Panc1 (cell line): ENCODE data around the gene CSH2. TPM values are rescaled to one million over a fixed set of nuclear protein-coding genes. Genes with fewer than 3 reads are reported as not detected.
"Not testable (repeated sequence)": the region's sequence is repeated elsewhere in the genome, so short reads cannot be mapped to it uniquely, and the experiment has no call there.

Experiments
- ATAC-seq: fragments of 200-7000 bp; cut with Tn5 transposase; 2 replicates; pipeline ENCODE4 v1.9.1; 2020; ENCODE audit warnings: mild to moderate bottlenecking, moderate library complexity
- BruUV-seq: library from RNA; stranded (reverse); fragments of 400-500 nt; replicated peaks from 2 replicates; lab custom pipeline; 2021; lab: Mats Ljungman, UMichigan
- CTCF ChIA-PET: fragments of 300-600 bp; sonication (Branson Sonifier 250); formaldehyde crosslinking; loops from one replicate; lab custom pipeline; 2022; ENCODE audit warnings: antibody characterized with exemption; lab: Charles Lee
- POLR2A ChIA-PET: fragments of 300-600 bp; sonication (Branson Sonifier 250); formaldehyde crosslinking; loops from one replicate; lab custom pipeline; 2022; ENCODE audit warnings: antibody characterized with exemption; lab: Charles Lee
- DNase-seq: peaks from one replicate; pipeline ENCODE4 v3.0.0-alpha.2; 2010; ENCODE audit warnings: low read depth, low spot score
- H3K27ac ChIP-seq: 2 replicates; pipeline ENCODE4 v1.5.1; 2011; ENCODE audit warnings: mild to moderate bottlenecking, low read length, inconsistent platforms
- H3K27me3 ChIP-seq: fragments of 200-500 bp; sonication (Bioruptor generic); 2 replicates; pipeline ENCODE4 v1.6.0; 2014; ENCODE audit warnings: low read length, inconsistent platforms; ENCODE audit not compliant: control insufficient read depth, insufficient read depth
- H3K36me3 ChIP-seq: fragments of 200-500 bp; sonication (Bioruptor generic); 2 replicates; pipeline ENCODE4 v1.5.1; 2014; ENCODE audit warnings: inconsistent platforms, mild to moderate bottlenecking, low read length, moderate library complexity; ENCODE audit not compliant: control insufficient read depth, insufficient read depth
- H3K4me1 ChIP-seq: 2 replicates; pipeline ENCODE4 v1.5.1; 2011; ENCODE audit warnings: inconsistent platforms, mild to moderate bottlenecking, low read length, moderate library complexity; ENCODE audit not compliant: control insufficient read depth, insufficient read depth
- H3K4me3 ChIP-seq, 2 experiments: 2 replicates each; pipeline ENCODE4 v1.5.1; 2011 to 2012; ENCODE audit warnings: low read depth in 2 of 2, low read length in 2 of 2, mild to moderate bottlenecking in 2 of 2, inconsistent platforms in 1 of 2, moderate library complexity in 1 of 2
- H3K9me3 ChIP-seq: fragments of 200-500 bp; sonication (Bioruptor generic); 2 replicates; pipeline ENCODE4 v1.5.1; 2014; ENCODE audit warnings: low read depth, mild to moderate bottlenecking, inconsistent platforms, low read length, moderate library complexity; ENCODE audit not compliant: control insufficient read depth, insufficient read depth
- SIN3A ChIP-seq: IDR thresholded peaks from 2 replicates; pipeline ENCODE4 v1.6.1; 2012; ENCODE audit warnings: low read depth, mild to moderate bottlenecking, low read length, moderate library complexity, borderline replicate concordance; ENCODE audit not compliant: insufficient read depth
- TCF7L2 ChIP-seq: IDR thresholded peaks from 2 replicates; pipeline ENCODE4 v1.6.1; 2011; ENCODE audit warnings: mild to moderate bottlenecking, low read depth, low read length, inconsistent platforms
- in situ Hi-C: cut with HindIII; loops from 2 replicates; pipeline ENCODE4 v1.10.0; 2016; ENCODE audit warnings: low sequenced_read_pairs, low pct_unique_long_range_greater_than_20kb
- intact Hi-C: fragments of 100-400 bp; cut with micrococcal nuclease; formaldehyde crosslinking; loops from one replicate; pipeline ENCODE4 v1.10.0; 2022; ENCODE audit not compliant: unreplicated experiment
- total RNA-seq: library from RNA; stranded (reverse); gene quantifications from one replicate; pipeline ENCODE4 v1.2.1, GENCODE V29; 2021; ENCODE audit not compliant: unreplicated experiment
- TF ChIP-seq, protein P1 (sequence below): fragments of 450-650 bp; IDR thresholded peaks from 2 replicates; pipeline ENCODE4 v1.5.1; 2017; ENCODE audit warnings: mild to moderate bottlenecking
- TF ChIP-seq, protein P2 (sequence below), 2 experiments: IDR thresholded peaks; 2 replicates each; pipeline ENCODE4 v1.6.1; 2011 to 2012; ENCODE audit warnings: low read depth in 2 of 2, control low read depth in 1 of 2, low read length in 1 of 2, mild to moderate bottlenecking in 1 of 2, moderate library complexity in 1 of 2; ENCODE audit not compliant: insufficient read depth in 1 of 2

CSH2 gene
- total RNA-seq, 1 experiment from 2014 or later: not detected

DNA sequence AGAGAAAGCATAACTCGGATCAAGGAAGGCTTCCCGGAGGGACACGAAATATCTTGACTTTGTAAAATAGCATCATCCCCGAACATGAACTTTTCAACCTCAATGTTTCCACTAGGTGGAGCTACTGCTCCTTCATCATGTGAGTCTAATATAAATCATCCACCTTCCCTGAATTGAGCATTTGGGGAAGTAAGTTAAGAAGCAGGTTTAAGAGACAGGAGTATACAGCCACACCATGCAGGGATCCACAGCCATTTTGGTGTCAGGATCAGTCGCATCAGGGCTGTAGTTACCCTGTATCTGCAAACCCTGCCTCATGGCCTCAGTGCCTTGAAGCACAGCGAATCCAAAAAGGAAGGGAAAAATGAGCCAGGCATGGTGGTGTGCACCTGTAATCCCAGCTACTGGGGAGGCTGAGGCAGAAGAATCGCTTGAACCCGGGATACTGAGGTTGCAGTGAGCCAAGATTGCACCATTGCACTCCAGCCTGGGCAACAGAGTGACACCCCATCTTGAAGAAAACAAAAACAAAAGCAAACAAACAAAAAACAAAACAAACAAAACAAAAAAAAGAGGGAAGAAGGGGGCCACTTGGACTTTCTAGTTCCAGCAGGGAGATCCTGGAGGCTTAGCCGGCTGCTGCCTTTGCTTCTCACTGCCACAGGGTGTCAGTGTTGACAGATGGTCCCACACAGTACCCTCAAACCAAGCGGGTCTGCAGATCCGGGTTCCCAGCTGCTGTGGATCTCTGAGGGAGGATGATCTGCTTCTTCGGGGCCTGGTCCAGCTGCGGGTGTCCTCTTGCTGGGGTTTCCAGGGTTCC, 15.8 kb upstream of the CSH2 start:
- CTCF ChIA-PET: interaction anchor here (0.6 to 1.0 kb wide), 3 partner anchors 19 to 132 kb away, joined by 3 to 4 read pairs (median 3); no protein-coding TSS in a partner anchor
- H3K27ac ChIP-seq, intact Hi-C loops, H3K4me1 ChIP-seq, H3K9me3 ChIP-seq, H3K27me3 ChIP-seq, H3K4me3 ChIP-seq, H3K36me3 ChIP-seq, POLR2A ChIA-PET, in situ Hi-C loops, BruUV-seq, DNase-seq: not testable (repeated sequence)
- TF ChIP-seq, protein P1, sequence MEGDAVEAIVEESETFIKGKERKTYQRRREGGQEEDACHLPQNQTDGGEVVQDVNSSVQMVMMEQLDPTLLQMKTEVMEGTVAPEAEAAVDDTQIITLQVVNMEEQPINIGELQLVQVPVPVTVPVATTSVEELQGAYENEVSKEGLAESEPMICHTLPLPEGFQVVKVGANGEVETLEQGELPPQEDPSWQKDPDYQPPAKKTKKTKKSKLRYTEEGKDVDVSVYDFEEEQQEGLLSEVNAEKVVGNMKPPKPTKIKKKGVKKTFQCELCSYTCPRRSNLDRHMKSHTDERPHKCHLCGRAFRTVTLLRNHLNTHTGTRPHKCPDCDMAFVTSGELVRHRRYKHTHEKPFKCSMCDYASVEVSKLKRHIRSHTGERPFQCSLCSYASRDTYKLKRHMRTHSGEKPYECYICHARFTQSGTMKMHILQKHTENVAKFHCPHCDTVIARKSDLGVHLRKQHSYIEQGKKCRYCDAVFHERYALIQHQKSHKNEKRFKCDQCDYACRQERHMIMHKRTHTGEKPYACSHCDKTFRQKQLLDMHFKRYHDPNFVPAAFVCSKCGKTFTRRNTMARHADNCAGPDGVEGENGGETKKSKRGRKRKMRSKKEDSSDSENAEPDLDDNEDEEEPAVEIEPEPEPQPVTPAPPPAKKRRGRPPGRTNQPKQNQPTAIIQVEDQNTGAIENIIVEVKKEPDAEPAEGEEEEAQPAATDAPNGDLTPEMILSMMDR: peak; percentile 74
- peak; percentile 91 for ATAC-seq

DNA sequence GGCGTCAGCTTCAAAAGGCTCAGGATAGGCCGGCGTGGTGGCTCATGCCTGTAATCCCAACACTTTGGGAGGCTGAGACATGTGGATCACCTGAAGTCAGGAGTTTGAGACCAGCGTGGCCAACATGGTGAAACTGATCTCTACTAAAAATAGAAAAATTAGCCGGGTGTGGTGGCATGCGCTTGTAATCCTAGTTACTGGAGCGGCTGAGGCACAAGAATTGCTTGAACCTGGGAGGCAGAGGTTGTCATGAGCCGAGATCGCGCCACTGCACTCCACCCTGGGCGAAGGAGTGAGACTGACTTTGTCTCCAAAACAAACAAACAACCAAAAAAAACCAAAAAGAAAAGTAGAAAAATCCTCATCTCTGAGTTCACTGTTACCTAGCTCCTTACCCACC, 11.6 kb upstream of the CSH2 start:
- H3K4me1 ChIP-seq, in situ Hi-C loops, H3K27me3 ChIP-seq, POLR2A ChIA-PET, H3K27ac ChIP-seq, DNase-seq, ATAC-seq, intact Hi-C loops, CTCF ChIA-PET, H3K4me3 ChIP-seq, BruUV-seq, H3K36me3 ChIP-seq, H3K9me3 ChIP-seq: not testable (repeated sequence)

DNA sequence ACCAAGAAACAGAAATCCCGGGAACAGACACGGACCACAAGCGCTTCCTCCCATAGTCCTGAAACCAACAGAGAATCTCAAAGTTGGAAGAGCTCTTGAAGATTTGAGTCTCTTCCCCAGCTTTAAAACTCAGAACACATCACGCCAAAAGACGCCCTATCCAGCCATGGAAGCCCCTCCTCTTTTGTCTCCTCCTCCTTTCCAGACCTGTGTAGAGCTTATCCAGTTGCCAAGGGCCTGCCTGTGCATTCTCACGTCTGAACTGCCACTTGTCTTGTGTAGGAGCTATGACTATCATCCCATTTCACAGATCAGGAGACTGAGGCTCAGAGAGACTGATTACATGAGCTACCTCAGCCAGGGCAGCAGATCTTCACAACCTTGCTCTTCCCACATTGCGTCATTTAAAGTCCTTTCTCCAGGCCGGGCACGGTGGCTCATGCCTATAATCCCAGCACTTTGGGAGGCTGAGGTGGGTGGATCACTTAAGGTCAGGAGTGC, 9.2 kb upstream of the CSH2 start:
- CTCF ChIA-PET: interaction anchor here (0.7 kb wide), 1 partner anchor 500 kb away, joined by 5 read pairs; no protein-coding TSS in a partner anchor
- not testable (repeated sequence) for DNase-seq

DNA sequence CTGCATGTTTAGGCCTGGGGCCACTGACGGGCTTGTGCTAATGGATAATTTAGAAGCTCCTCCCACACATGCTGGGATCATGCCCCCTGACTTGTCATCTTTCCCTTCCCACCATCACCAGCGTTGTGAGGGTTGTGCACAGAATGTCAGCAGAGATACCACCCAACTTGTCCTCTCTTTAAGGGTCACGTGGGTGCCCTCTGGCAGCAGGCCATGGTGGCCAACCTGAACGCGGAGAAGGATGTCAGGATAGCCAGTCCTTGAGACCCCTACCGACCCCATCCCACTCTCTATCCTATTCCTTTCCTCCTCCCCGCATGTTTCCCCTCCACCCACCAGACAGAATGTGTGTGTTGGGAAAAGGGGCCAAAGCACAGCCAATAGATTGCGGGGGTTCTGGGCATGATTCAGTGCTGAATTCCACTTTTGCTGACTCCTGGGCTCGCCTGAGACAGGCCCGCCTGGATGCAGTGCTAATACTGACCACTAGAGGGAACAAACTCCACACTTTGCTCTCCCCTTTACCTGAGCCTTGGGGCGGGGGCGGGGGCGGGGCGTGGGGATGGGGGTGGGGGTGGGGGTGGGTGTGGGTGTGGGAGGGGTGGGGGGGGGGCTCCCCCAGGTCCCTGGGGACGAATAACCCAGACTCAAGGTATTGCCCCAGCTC, 8.6 kb upstream of the CSH2 start, which contains the start of gene GH2:
GH2 (minus strand) TSS at position 10 of the 667 bp plus-strand sequence. CDS start 143 bp downstream, outside the sequence.
- H3K4me1 ChIP-seq: no peaks in the 10 kb centered on the region
- ChIA-PET CTCF (interaction anchor here (0.7 kb wide), 1 partner anchor 12 kb away, joined by 4 read pairs; no protein-coding TSS in a partner anchor), POLR2A (no interaction called here)
- in situ Hi-C loops: no loop called here
- no peaks in the 10 kb centered on the region for H3K9me3 ChIP-seq
- H3K27ac ChIP-seq: no peak within 1 kb of the TSS
- no peak within 1 kb of the TSS for H3K4me3 ChIP-seq
- no peaks in the 10 kb centered on the region for H3K36me3 ChIP-seq
- ATAC-seq (peak; percentile 87), DNase-seq (peak; percentile 35)
- TF ChIP-seq, protein P2, sequence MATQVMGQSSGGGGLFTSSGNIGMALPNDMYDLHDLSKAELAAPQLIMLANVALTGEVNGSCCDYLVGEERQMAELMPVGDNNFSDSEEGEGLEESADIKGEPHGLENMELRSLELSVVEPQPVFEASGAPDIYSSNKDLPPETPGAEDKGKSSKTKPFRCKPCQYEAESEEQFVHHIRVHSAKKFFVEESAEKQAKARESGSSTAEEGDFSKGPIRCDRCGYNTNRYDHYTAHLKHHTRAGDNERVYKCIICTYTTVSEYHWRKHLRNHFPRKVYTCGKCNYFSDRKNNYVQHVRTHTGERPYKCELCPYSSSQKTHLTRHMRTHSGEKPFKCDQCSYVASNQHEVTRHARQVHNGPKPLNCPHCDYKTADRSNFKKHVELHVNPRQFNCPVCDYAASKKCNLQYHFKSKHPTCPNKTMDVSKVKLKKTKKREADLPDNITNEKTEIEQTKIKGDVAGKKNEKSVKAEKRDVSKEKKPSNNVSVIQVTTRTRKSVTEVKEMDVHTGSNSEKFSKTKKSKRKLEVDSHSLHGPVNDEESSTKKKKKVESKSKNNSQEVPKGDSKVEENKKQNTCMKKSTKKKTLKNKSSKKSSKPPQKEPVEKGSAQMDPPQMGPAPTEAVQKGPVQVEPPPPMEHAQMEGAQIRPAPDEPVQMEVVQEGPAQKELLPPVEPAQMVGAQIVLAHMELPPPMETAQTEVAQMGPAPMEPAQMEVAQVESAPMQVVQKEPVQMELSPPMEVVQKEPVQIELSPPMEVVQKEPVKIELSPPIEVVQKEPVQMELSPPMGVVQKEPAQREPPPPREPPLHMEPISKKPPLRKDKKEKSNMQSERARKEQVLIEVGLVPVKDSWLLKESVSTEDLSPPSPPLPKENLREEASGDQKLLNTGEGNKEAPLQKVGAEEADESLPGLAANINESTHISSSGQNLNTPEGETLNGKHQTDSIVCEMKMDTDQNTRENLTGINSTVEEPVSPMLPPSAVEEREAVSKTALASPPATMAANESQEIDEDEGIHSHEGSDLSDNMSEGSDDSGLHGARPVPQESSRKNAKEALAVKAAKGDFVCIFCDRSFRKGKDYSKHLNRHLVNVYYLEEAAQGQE (IDR thresholded peaks at IDR 0.05; ENCODE audit: insufficient read depth in 1 of 2, low read depth in 2 of 2, low read length in 1 of 2): no peak
- TF ChIP-seq SIN3A (no peak), TCF7L2 (no peak)
- TF ChIP-seq, protein P1: peak; percentile 63
- no peaks in the 10 kb centered on the region for H3K27me3 ChIP-seq
- BruUV-seq: no TSS peak
- intact Hi-C loops: no loop called here

More for the DNA sequence above, 9.2 kb upstream of the CSH2 start:
- H3K36me3 ChIP-seq, in situ Hi-C loops, H3K4me3 ChIP-seq, ATAC-seq, H3K27me3 ChIP-seq, intact Hi-C loops, H3K27ac ChIP-seq, H3K9me3 ChIP-seq, H3K4me1 ChIP-seq, POLR2A ChIA-PET, BruUV-seq: not testable (repeated sequence)
